ENCODE data around the gene CDNF. TPM values are rescaled to one million over a fixed set of nuclear protein-coding genes. Genes with fewer than 3 reads are reported as not detected.

Gene CDNF
- total RNA-seq, 1 experiment from 2014 or later: 0.39 TPM

DNA sequence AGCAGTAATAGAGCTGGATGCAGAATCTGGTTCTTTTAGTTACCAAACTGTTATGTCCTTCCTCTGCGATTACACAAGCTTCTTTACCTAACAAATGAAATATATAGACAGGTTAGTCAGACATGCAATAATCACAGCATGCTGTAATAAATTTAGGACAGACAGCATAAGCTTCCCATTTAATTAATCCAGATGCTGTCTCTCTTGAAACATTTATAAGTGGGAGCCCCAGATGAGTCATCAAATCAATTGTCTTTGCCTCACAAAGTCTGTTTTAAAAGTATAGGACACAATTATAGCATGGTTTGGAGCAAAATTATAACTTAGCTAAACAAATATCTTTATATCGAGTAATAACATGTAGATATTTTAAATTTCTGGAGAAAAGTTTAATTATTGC is 1.6 kb downstream of the CDNF start:
- DNase-seq (ENCODE audit: low read depth, low spot score) (no peak), ATAC-seq (no peak)
- Histone ChIP-seq H3K9me3 (ENCODE audit: control insufficient read depth, insufficient read depth, low read depth, low read length) (no peaks in the 10 kb centered on the region), H3K27ac (ENCODE audit: low read length) (no peak overlapping the region), H3K4me1 (ENCODE audit: control insufficient read depth, insufficient read depth, low read length) (no peaks in the 10 kb centered on the region; the same call in 1 of the 2 replicates), H3K36me3 (ENCODE audit: control insufficient read depth, insufficient read depth, low read length) (peaks cover 12% of the 10 kb centered on the region), H3K4me3 (ENCODE audit: low read depth in 2 of 2, low read length in 2 of 2) (no peak overlapping the region), H3K27me3 (ENCODE audit: control insufficient read depth, insufficient read depth, low read length) (no peaks in the 10 kb centered on the region)
- POLR2A ChIA-PET: interaction anchor here (0.6 kb wide), 1 partner anchor 76 kb away, joined by 3 read pairs; no protein-coding TSS in a partner anchor
- no TSS peak for BruUV-seq (replicated peaks)
- CTCF ChIA-PET: no interaction called here
- intact Hi-C loops (cut with micrococcal nuclease; ENCODE audit: unreplicated experiment) (no loop called here), in situ Hi-C loops (cut with HindIII; ENCODE audit: low pct_unique_long_range_greater_than_20kb, low sequenced_read_pairs) (no loop called here)
- TF ChIP-seq, protein P1, sequence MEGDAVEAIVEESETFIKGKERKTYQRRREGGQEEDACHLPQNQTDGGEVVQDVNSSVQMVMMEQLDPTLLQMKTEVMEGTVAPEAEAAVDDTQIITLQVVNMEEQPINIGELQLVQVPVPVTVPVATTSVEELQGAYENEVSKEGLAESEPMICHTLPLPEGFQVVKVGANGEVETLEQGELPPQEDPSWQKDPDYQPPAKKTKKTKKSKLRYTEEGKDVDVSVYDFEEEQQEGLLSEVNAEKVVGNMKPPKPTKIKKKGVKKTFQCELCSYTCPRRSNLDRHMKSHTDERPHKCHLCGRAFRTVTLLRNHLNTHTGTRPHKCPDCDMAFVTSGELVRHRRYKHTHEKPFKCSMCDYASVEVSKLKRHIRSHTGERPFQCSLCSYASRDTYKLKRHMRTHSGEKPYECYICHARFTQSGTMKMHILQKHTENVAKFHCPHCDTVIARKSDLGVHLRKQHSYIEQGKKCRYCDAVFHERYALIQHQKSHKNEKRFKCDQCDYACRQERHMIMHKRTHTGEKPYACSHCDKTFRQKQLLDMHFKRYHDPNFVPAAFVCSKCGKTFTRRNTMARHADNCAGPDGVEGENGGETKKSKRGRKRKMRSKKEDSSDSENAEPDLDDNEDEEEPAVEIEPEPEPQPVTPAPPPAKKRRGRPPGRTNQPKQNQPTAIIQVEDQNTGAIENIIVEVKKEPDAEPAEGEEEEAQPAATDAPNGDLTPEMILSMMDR (IDR thresholded peaks at IDR 0.05): no peak
- TF ChIP-seq TCF7L2 (IDR thresholded peaks at IDR 0.05; ENCODE audit: low read depth, low read length) (no peak), SIN3A (IDR thresholded peaks at IDR 0.05; ENCODE audit: borderline replicate concordance, insufficient read depth, low read depth, low read length) (no peak), POLR2AphosphoS5 (IDR thresholded peaks at IDR 0.05; ENCODE audit: low read depth, low read length) (no peak)
- TF ChIP-seq, protein P2, sequence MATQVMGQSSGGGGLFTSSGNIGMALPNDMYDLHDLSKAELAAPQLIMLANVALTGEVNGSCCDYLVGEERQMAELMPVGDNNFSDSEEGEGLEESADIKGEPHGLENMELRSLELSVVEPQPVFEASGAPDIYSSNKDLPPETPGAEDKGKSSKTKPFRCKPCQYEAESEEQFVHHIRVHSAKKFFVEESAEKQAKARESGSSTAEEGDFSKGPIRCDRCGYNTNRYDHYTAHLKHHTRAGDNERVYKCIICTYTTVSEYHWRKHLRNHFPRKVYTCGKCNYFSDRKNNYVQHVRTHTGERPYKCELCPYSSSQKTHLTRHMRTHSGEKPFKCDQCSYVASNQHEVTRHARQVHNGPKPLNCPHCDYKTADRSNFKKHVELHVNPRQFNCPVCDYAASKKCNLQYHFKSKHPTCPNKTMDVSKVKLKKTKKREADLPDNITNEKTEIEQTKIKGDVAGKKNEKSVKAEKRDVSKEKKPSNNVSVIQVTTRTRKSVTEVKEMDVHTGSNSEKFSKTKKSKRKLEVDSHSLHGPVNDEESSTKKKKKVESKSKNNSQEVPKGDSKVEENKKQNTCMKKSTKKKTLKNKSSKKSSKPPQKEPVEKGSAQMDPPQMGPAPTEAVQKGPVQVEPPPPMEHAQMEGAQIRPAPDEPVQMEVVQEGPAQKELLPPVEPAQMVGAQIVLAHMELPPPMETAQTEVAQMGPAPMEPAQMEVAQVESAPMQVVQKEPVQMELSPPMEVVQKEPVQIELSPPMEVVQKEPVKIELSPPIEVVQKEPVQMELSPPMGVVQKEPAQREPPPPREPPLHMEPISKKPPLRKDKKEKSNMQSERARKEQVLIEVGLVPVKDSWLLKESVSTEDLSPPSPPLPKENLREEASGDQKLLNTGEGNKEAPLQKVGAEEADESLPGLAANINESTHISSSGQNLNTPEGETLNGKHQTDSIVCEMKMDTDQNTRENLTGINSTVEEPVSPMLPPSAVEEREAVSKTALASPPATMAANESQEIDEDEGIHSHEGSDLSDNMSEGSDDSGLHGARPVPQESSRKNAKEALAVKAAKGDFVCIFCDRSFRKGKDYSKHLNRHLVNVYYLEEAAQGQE (IDR thresholded peaks at IDR 0.05; ENCODE audit: insufficient read depth in 1 of 2, low read depth in 2 of 2, low read length in 1 of 2): no peak

DNA sequence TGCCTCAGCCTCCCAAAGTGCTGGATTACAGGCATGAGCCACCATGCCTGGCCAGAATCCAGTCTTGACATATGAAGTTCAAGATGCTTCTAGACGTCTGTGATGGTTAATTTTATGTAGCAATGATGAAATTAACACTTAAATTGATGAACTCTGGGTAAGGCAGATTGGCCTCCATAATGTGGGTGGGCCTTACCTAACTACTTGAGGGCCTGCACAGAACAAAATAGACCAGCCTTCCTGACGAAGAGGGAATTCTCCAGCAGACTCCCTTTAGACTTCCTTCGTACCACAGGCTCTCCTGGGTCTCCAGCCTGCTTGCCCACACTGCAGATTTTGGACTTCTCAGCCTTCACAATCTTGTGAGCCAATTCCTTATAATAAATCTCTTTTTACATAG is 4.7 kb downstream of the CDNF start:
- intact Hi-C loops (cut with micrococcal nuclease; ENCODE audit: unreplicated experiment) (no loop called here), in situ Hi-C loops (cut with HindIII; ENCODE audit: low pct_unique_long_range_greater_than_20kb, low sequenced_read_pairs) (no loop called here)
- H3K4me1 ChIP-seq (ENCODE audit: control insufficient read depth, insufficient read depth, low read length): no peaks in the 10 kb centered on the region
- CTCF ChIA-PET: no interaction called here
- no peaks in the 10 kb centered on the region for H3K27me3 ChIP-seq (ENCODE audit: control insufficient read depth, insufficient read depth, low read length)
- no peak overlapping the region for H3K4me3 ChIP-seq (ENCODE audit: low read depth in 2 of 2, low read length in 2 of 2)
- H3K27ac ChIP-seq (ENCODE audit: low read length): no peak overlapping the region
- no TSS peak for BruUV-seq (replicated peaks)
- no peaks in the 10 kb centered on the region; the same call in 1 of the 2 replicates for H3K36me3 ChIP-seq (ENCODE audit: control insufficient read depth, insufficient read depth, low read length)
- POLR2A ChIA-PET: no interaction called here
- DNase-seq (ENCODE audit: low read depth, low spot score): no peak
- TF ChIP-seq POLR2AphosphoS5 (IDR thresholded peaks at IDR 0.05; ENCODE audit: low read depth, low read length) (no peak), SIN3A (IDR thresholded peaks at IDR 0.05; ENCODE audit: borderline replicate concordance, insufficient read depth, low read depth, low read length) (no peak), TCF7L2 (IDR thresholded peaks at IDR 0.05; ENCODE audit: low read depth, low read length) (no peak)
- TF ChIP-seq, protein P2 (IDR thresholded peaks at IDR 0.05; ENCODE audit: insufficient read depth in 1 of 2, low read depth in 2 of 2, low read length in 1 of 2): no peak
- TF ChIP-seq, protein P1 (IDR thresholded peaks at IDR 0.05): no peak
- H3K9me3 ChIP-seq (ENCODE audit: control insufficient read depth, insufficient read depth, low read depth, low read length): no peaks in the 10 kb centered on the region
- ATAC-seq: no peak
